Measurements from ENCODE around the gene CTU1.

Gene CTU1

DNA sequence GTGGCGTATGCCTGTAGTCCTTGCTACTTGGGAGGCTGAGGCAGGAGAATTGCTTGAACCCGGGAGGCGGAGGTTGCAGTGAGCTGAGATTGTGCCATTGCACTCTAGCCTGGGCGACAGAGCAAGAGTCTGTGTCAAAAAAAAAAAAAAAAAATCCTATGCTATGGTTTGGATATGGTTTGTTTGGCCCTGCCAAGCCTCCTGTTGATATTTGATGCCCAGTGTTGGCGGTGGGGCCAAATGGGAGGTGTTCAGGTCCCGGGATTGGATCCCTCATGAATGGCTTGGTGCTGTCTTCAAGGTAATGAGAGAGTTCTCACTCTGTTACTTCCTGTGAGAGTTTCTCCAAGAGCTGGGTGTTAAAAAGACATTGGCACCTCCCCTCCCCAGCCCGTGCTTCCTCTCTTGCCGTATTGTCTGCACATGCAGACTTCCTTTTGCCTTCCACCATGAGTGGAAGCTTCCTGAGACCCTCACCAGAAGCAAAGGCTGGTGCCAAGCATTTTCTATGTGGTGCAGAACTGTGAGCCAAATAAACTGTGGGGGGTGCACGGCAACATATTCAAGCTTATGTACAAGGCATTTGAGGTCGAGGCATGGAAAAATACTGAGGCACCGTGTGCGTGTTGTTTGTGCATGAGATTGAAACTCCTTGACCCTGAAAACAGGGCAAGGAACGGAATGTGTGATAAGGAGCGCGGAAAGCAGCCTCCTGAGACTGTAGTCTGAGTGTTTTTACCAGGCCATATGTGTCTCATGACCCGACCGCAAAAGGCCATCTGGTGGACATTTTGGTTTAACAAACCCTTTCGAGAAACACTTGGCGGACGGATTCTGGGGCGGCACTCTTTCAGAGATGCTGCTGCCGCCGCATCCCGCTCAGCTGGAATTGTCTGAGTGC, 23.8 kb upstream of the CTU1 start:
- peak; percentile 60 for DNase-seq

DNA sequence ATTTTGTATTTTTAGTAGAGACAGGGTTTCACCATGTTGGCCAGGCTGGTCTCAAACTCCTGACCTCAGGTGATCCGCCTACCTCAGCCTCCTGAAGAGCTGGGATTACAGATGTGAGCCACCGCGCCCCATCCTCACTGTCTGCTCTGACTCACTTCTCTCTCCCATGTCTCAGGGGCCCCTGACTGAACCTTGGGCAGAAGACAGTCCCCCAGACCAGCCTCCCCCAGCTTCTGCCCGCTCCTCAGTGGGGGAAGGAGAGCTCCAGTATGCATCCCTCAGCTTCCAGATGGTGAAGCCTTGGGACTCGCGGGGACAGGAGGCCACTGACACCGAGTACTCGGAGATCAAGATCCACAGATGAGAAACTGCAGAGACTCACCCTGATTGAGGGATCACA, 21.5 kb upstream of the CTU1 start:
- no peak for DNase-seq

DNA sequence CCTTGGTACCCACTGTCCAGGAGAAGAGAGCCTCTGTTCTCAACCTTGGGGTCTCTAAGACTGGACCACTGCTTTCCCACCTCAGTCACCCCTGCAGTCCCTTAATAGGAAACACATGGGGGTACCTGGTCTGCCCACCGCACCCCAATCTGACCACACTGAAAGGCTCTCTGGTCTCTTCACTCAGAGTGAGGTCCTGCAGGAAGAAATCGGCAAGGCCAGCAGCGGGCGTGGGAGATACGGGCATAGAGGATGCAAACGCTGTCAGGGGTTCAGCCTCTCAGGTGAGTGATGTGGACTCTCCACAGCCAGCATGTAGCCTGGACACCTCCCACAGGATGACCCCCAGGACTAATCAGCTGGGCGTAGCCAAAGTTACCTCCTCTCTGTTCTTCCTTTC, 20.0 kb upstream of the CTU1 start:
- DNase-seq: no peak

DNA sequence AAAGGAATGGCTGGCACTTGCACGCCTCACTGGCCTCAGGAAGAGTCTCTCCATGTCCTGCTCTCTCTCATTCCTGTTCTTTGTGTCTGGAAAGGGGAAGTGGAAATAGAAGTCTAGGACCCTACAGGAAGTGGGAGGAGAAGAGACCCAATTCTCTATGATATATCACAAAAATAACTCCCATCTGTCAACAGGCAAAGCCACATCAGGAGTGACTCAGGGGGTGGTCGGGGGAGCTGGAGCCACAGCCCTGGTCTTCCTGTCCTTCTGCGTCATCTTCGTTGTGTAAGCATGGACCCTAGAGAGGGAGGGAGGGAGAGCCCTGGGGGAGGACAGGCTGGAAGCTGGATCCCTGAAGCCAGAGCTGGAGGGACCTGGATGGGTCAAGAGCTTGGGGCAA, 19.5 kb upstream of the CTU1 start:
- no peak for DNase-seq

DNA sequence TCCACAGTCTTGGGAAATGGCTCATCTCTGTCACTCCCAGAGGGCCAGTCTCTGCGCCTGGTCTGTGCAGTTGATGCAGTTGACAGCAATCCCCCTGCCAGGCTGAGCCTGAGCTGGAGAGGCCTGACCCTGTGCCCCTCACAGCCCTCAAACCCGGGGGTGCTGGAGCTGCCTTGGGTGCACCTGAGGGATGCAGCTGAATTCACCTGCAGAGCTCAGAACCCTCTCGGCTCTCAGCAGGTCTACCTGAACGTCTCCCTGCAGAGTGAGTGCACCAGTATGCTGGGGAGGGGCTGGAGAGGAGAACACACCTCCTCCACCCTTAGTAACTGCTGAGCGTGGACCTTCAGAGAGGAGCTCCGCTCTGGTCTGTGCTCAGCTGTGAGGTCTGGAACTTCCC, 18.8 kb upstream of the CTU1 start:
- DNase-seq: no peak

DNA sequence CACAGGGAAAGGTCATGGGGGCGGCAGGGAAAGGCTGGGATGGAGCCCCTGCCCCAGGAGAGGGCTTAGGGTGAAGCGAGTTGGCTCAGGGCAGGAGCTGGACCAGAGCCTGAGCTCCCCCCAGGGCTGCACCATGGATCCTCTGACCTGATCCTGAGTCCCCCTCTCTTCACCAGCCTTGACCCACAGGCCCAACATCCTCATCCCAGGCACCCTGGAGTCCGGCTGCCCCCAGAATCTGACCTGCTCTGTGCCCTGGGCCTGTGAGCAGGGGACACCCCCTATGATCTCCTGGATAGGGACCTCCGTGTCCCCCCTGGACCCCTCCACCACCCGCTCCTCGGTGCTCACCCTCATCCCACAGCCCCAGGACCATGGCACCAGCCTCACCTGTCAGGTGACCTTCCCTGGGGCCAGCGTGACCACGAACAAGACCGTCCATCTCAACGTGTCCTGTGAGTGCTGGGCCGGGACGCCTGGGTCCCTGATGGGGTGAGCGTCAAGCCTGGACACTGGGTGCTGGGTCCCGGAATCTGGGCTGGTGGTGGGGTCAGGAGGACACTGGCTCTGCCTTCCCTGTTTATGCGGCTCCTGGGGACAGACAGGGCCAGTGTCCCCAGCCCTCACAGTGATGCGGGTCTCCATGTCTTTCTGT, 17.3 kb upstream of the CTU1 start:
- DNase-seq: no peak

DNA sequence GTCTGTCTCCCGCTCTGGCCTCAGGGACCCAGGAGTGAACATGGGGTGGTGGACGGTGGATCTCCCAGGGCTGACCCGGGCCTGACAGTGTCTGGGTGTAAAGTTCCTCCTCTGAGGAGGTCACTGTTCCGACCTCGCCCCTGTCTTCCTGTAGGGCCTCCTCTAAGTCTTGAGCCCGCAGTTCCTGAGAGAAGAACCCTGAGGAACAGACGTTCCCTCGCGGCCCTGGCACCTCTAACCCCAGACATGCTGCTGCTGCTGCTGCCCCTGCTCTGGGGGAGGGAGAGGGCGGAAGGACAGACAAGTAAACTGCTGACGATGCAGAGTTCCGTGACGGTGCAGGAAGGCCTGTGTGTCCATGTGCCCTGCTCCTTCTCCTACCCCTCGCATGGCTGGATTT, 16.5 kb upstream of the CTU1 start, which contains the start of gene SIGLEC9:
Gene SIGLEC9, plus strand, starts transcription at position 178 of the 400 bp plus-strand sequence. Its CDS starts 69 bp downstream, at position 247.
- no peak for DNase-seq

DNA sequence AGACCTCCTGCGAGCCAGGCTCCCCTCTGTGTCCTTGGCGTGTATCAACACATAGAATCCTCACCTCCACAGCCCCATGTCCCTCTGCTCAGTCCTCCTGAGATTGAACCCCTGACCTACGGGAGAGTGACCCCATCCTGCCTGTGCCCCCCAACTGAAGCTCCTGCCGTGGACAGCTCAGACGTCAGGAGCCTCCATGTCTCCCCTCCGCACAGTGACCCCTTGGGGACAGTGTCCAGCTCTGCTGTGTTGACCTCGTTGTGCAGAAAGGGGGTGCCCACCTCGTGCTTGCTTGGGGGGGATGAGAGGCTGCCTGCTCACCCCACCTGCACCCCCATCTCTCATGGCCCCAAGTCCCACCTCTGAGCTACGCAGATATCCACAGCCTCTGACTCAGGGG, 16.0 kb upstream of the CTU1 start:
- no peak for DNase-seq

DNA sequence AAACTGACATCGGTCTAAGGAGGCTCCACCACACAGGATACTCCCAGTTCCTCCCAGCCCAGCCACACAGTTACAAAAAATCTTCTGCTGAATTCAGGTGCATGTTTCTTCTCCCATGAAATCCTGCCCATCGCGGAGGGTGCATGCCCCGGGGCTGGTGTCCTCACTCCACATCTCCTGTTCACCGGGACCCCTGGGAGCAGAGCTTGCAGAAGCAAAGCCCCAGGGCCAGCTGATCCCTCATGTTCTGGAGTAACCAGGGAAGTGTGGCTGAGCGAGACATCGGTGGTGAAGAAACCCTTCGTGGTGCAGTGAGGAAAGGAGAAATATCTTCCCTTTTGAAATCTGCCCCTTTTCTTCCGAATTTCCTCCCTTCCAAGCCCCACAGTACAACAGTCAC, 15.6 kb upstream of the CTU1 start:
- no peak for DNase-seq

DNA sequence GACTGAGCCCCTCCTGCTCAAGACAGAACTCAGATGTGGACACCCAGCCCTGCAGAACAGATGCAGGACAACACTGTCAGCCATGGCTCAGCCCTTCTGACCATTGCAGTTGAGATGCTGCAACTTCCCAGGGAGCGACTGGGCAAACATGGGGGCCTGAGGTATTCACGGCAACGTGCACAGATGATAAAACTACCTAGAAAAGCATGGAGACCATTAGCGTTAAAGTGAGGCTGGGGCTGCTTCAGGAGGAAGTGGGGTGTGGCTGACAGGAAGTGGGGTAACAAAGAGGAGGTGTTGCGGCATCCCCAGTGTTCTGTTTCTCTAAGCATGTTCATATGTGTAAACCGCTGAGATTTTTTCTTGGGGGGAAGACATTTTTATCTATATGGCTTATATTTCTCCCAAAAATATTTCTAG, 15.2 kb upstream of the CTU1 start:
- no peak for DNase-seq

DNA sequence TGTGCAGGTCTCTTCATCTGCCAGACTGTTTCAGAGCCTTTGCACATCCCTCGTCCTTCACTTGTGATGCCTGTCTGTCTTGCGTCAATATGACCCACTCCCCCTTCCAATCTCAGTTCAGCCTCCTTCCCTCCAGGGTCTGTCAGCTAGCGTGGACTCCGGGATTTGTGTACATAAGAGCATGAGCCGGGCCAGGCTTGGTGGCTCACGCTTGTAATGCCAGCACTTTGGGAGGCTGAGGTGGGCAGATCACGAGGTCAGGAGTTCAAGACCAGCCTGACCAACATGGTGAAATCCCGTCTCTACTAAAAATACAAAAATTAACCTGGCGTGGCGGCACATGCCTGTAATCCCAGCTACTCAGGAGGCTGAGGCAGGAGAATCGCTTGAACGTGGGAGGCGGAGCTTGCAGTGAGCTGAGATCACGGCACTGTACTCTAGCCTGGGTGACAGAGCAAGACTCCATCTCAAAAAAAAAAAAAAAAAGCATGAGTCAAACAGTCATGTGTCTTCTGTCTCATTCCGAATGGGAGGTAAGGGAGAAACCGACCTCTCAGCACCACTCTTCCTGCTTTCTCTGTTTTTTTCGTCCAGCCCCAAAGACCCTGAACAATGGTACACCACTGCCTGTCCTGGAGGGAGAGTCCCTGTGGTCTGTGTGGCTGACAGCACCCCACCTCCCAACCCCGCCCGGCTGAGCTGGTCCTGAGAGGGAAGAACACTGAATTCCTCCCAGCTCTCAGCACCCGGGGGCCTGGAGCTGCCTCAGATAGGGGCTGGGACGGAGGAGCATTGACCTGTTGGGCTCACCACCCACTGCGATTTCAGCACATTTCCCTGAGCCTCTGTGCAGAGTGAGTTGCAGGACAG, 14.1 kb upstream of the CTU1 start:
- no peak for DNase-seq

DNA sequence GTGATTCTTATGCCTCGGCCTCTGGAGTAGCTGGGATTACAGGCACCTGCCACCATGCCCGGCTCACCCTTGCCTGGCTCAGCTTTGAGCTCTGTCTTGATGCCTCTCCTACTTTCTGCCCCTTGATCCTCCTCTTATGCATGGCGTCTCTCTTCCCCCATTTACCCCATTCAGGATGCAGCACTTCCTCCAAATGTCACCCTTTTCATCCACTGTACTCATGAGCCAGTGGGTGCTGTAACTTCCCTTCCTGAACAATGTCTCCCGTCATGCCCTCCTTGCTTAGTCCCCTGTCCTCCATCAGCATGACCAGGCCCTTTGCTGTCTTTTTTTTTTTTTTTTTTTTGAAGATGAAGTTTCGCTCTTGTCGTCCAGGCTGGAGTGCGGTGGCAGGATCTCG, 13.0 kb upstream of the CTU1 start:
- DNase-seq: no peak

DNA sequence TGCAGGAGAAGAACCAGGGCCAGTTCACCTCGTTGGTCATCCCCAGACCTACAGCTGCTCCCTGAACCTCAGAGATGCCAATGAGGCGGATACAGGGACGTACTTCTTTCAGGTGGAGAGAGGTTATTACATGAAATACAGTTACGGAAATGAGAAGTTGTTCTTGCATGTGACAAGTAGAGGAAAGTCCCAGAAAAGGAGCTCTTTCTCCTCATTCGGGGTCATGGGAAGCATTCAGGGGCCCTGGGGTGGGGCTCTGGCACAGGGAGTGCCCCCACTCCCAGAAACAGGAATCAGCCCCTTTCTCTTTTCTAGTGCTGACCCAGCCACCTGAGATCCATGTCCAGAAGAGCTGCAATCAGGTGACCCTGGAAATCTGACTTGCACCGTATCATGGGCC, 12.0 kb upstream of the CTU1 start:
- DNase-seq: no peak

DNA sequence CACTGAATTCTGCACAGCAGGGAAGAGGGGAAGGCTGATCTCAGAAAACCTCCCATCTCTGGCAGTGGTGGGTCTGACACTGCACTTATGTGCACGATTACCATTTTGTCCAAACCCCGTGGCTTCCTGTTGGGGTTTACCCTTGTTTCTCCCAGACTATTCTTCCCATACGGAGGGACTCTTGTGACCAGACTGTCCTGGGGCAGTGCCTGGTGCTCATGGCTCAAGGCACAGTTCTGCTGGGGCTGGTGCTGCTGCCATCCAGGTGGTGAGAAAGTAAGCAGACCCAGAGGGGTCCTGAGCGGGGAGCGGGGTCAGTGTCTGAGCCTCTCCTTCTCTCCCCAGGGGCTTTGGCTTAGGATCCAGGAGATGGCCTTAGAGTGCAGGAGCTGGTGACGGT, 11.4 kb upstream of the CTU1 start:
- DNase-seq: no peak

DNA sequence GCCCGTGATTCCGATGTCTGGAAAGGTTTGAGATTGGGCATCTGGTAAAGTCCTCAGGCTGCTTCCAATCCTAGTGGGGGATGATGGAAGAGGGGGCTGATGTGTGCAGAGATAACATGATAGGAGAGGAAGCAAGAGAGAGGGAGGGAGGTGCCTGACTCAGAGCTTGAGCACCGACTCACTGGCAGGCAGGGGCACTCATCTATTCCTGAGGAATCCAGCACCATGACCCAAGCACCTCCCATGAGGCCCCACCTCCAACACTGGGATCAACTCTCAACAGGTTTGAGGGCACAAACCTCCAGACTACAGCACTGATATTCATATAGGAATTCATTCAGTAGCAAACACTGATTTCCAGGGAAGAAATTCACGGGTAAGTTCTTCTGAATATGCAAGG, 10.9 kb upstream of the CTU1 start:
- DNase-seq: no peak

DNA sequence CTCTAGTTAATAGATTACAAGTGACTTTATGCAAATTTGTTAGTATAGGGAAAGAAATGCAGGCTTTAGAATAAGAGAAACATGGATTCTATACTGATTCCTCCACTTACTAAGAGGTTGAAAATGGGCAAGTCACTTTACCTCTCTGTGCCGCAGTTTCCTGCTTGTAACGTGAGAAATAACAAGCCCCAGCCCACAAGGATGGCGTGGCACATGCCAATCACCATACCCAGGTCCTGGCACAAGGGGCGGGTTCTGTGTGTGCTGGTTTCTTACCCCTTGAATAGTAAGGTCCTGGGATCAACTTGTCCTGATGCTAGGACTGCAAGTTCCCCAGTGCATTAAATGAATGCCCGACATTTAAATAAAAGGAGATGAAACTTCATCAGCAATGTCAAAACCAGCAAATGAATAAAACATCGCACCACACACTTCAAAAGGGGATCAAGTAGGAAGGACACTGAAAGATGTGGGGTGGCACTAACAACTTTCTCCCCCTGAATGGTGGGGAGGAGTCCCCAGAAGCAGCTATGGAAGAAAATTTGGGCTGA, 8.6 kb upstream of the CTU1 start:
- DNase-seq: no peak

DNA sequence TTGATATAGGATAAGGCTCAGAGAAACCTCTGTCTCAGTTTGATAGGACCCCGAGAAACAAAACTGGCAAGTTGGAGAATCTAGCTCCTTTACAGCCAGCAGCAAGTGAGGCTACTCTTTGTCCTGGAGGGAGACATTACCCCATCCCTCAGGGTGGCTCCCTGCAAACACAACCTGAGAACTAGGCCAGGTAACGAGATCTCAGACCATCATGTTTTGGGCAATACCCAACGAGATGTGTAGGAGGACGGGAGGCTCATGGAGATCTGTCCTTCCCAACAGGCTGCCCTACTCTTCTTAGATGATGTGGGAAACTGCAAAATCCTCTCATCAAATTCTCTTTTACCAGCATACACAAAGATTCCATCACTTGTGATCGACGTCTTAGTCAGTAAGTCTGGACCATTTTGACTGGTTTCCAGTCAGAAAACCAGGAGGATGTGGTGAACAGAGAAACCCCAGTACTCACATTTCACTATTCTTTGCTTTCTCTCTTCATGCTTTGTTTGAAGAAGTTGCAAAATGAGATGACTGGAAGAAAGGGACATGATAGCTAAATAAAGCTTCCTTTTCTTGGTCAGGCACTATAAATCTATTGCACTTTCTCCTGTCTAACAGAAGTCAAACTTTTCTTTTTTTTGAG, 6.0 kb upstream of the CTU1 start:
- DNase-seq: no peak

DNA sequence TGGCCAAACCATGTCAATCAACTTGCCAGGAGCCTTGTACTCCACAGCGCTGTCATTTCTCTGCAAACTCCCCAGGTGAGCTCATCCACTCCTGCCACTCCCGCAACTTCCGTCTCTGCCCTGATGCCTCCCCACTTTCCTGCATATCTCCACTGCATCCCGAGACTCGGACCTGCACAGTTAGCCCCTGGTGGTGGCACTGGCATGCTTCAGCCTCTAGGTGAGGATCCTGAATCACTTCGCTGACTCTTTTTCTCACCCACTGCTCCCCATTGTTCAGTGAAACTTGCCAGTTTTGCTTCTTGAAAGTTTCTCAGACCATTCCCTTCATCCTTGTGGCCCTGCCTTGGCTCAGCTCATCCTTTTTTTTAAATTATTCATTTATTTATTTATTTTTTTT, 3.4 kb upstream of the CTU1 start:
- peak; percentile 30 for DNase-seq

DNA sequence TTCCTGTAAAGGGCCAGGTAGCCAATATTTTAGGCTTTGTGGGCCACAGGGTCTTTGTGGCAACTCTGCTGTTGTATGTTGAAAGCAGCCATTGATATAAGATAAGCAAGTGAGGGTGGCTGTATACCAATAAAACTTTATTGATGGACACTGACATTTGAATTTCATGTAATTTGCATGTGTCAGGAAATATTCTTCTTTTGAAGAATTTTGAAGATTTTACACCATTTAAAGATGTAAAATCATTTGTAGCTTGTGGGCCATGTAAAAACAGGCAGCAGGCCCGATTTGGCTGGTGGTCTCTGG, 2.4 kb upstream of the CTU1 start:
- no peak for DNase-seq

DNA sequence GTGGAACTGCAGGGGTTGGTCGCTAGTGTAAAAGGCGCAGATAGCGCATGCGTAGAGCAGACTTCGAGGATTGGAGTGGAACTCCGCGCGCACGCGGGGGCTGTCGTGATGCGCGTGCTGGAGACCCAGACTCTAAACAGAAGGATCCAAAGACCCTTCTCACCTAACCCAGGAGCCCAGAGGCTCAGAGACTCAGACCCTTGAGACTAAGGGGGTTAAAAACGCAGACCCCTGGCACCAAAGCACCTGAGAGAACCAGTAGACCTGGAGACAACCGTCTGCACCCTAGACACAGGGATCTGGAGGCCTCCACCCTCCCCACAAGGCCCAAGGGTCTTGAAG, 567 bp upstream of the CTU1 start:
- DNase-seq: no peak

DNA sequence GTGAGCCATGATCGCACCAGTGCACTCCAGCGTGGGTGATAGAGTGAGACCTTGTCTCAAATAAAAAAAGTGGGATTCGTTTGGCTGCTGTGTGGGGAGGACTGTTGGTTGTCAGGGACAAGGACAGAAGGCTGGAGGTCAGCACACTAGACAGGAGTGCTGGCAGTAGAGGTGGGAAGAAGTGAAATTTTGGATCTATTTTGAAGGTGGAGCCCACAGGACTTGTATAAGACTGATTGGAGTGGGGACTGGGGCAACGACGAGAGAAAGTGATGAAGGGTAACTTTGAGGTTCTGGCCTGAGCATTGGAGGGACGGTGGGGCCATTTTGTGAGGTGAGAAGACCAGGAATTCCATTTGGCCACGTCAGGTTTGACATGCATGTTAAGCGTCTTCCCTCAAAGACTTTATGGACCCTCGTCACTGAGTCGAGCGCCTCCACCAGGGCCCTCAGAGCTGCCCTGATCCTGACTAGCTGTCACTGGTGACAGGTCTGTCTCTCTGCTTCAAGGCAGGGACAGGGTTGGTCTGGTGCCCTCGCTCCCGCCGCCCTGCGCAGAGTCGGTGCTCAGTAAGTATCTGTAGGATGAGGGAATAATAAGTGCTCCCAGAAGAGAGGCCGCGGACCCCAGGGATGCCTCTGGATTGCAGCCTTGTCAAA, 673 bp downstream of the CTU1 start:
- DNase-seq: no peak

DNA sequence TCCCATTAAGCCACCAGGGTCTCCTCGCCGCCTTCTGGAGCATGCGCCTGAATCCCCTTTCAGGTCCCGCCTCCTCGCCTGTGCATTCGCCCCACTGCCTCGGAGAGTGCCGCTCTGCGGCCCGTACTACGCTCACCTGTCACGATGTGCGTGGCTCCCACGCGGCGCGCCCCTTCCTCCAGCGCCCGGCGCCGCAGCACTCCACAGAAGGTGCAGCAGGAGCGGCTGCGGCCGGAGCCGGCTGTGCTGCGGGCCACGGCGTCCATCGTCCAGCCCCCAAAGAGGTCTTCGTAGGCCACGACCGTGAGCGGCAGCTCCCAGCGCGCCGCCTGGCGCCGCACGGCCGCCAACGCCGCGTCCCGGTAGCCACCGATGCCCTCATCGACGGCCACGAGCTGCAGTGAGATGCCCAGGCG, 4.3 kb downstream of the CTU1 start:
- DNase-seq: no peak

All from NCI-H82 (cell line).